ENCODE data around the gene RASAL1. TPM values are rescaled to one million over a fixed set of nuclear protein-coding genes. Genes with fewer than 3 reads are reported as not detected.

Gene RASAL1
- total RNA-seq, 1 donor from 2014 or later = not detected

DNA sequence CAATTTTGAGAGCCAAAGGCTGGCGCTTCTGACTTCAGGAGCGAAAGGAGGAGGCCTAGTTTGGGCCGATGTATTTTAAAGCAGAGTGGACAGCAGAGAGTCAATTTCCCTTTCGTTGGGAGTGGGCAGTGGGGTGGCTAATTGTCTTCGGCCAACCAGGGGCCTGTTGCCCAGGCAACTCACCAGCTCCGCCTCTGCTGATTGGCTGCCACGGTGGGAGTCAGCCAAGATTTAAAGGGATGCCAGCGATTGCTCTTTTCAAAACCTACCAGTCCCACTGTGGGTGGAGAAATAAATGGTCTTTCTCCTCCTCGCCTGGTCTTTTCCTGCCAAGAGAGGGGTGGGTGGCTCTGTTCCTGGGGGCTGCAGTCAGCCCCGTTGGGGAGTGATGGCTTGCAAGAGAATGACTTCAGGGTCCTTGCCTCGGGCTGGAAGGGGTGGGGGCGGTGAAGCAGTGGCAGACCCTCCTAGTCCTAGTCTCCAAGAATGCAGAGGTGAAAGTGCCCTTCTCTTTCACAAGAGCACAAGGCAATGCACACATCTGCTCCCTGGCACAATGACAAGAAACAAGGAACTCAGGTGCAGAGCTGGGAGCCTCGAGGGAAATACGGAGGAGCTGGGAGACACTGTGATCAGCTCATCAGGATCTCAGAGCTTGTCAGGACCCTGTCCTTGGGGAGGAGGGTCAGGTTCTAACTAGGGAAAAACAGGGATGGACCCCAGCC is 37.7 kb downstream of the RASAL1 start:
- Mint-ChIP-seq H3K27ac (ENCODE audit: unreplicated experiment) (no peak overlapping the region), H3K4me1 (ENCODE audit: low read depth, unreplicated experiment) (peaks cover 8% of the 10 kb centered on the region), H3K27me3 (ENCODE audit: unreplicated experiment) (peaks cover 6% of the 10 kb centered on the region), H3K9me3 (ENCODE audit: unreplicated experiment) (no peaks in the 10 kb centered on the region), H3K36me3 (ENCODE audit: unreplicated experiment) (no peaks in the 10 kb centered on the region), H3K4me3 (ENCODE audit: unreplicated experiment) (no peak overlapping the region)
- no peak for DNase-seq
- TF ChIP-seq, protein P1, sequence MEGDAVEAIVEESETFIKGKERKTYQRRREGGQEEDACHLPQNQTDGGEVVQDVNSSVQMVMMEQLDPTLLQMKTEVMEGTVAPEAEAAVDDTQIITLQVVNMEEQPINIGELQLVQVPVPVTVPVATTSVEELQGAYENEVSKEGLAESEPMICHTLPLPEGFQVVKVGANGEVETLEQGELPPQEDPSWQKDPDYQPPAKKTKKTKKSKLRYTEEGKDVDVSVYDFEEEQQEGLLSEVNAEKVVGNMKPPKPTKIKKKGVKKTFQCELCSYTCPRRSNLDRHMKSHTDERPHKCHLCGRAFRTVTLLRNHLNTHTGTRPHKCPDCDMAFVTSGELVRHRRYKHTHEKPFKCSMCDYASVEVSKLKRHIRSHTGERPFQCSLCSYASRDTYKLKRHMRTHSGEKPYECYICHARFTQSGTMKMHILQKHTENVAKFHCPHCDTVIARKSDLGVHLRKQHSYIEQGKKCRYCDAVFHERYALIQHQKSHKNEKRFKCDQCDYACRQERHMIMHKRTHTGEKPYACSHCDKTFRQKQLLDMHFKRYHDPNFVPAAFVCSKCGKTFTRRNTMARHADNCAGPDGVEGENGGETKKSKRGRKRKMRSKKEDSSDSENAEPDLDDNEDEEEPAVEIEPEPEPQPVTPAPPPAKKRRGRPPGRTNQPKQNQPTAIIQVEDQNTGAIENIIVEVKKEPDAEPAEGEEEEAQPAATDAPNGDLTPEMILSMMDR (IDR thresholded peaks at IDR 0.05; ENCODE audit: partially characterized antibody, unreplicated experiment) = no peak

DNA sequence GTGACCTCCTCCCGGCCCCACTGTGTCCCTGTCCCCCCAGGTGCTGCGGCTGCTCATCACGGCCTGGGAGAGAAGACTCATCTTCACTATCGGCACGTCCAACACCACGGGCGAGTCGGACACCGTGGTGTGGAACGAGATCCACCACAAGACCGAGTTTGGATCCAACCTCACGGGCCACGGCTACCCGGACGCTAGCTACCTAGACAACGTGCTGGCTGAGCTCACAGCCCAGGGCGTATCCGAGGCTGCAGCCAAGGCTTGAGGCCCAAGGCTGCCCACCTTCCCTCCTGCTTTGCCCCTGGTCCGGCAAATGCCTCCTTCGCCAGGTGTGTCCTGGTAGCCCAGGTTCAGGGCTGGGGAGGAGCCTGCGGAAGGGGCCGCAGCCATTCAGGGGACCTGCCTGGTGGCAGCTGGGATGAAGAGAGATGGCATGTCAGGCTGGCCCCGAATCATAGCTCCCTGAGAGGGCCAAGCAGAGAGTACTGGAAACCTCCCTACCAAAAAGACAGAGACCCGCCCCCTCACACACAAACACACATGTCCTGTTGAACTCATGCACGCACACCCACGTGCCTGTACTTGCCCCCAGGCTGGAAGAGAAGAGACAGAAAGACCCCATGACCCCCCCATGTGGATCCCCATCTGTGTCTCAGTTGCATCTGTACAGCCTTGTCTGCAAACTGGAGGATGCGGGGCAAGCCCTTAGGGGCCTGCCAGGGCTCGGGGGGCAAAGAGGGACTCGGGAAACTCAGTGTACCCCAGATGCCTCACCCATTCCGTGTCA is 38.7 kb downstream of the RASAL1 start:
- TF ChIP-seq, protein P1 (IDR thresholded peaks at IDR 0.05; ENCODE audit: partially characterized antibody, unreplicated experiment) = no peak
- no peaks in the 10 kb centered on the region for H3K36me3 Mint-ChIP-seq (ENCODE audit: unreplicated experiment)
- no peak overlapping the region for H3K27ac Mint-ChIP-seq (ENCODE audit: unreplicated experiment)
- H3K4me1 Mint-ChIP-seq (ENCODE audit: low read depth, unreplicated experiment) = peaks cover 17% of the 10 kb centered on the region
- peaks cover 7% of the 10 kb centered on the region for H3K27me3 Mint-ChIP-seq (ENCODE audit: unreplicated experiment)
- H3K9me3 Mint-ChIP-seq (ENCODE audit: unreplicated experiment) = no peaks in the 10 kb centered on the region
- no peak overlapping the region for H3K4me3 Mint-ChIP-seq (ENCODE audit: unreplicated experiment)
- DNase-seq = no peak

DNA sequence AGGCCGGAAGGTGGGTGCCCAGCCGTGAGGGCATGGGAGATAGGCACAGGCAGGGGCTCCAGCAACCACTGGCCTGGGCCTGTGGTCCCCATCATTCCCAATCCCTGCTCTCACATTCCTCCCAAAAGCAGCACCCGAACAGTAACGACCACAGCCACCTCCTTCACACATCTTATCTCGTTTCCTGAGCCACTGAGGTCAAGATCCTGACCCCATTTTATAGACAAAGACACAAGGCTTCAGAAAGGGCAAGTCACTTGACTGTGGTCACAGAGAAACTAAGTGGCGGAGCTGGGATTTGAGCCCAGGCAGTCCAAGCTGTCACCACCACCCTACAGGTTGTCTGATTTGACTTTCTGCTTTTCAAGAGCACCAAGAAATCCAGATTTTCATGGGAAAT is 40.2 kb downstream of the RASAL1 start:
- Mint-ChIP-seq H3K27ac (ENCODE audit: unreplicated experiment) (no peak overlapping the region), H3K27me3 (ENCODE audit: unreplicated experiment) (peaks cover 12% of the 10 kb centered on the region), H3K4me1 (ENCODE audit: low read depth, unreplicated experiment) (peaks cover 20% of the 10 kb centered on the region), H3K4me3 (ENCODE audit: unreplicated experiment) (no peak overlapping the region), H3K9me3 (ENCODE audit: unreplicated experiment) (peaks cover 2% of the 10 kb centered on the region), H3K36me3 (ENCODE audit: unreplicated experiment) (no peaks in the 10 kb centered on the region)
- no peak for DNase-seq
- TF ChIP-seq, protein P1 (IDR thresholded peaks at IDR 0.05; ENCODE audit: partially characterized antibody, unreplicated experiment) = no peak

DNA sequence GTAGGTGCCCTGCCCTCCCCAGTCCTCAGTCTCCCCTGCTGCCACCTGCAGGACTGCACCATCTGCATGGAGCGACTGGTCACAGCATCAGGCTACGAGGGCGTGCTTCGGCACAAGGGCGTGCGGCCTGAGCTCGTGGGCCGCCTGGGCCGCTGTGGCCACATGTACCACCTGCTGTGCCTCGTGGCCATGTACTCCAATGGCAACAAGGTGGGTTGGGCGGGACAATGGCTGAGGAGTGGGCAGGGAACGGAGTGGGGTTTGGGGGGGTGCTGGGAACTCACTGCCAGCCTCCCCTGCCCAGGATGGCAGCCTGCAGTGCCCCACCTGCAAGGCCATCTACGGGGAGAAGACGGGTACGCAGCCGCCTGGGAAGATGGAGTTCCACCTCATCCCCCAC is 40.8 kb downstream of the RASAL1 start:
- TF ChIP-seq, protein P1 (IDR thresholded peaks at IDR 0.05; ENCODE audit: partially characterized antibody, unreplicated experiment) = no peak
- DNase-seq = no peak
- peaks cover 2% of the 10 kb centered on the region for H3K9me3 Mint-ChIP-seq (ENCODE audit: unreplicated experiment)
- H3K27me3 Mint-ChIP-seq (ENCODE audit: unreplicated experiment) = peaks cover 13% of the 10 kb centered on the region
- no peak overlapping the region for H3K4me3 Mint-ChIP-seq (ENCODE audit: unreplicated experiment)
- H3K27ac Mint-ChIP-seq (ENCODE audit: unreplicated experiment) = no peak overlapping the region
- no peaks in the 10 kb centered on the region for H3K36me3 Mint-ChIP-seq (ENCODE audit: unreplicated experiment)
- peaks cover 20% of the 10 kb centered on the region for H3K4me1 Mint-ChIP-seq (ENCODE audit: low read depth, unreplicated experiment)
